ENCODE results near the gene ZYX. TPM values are rescaled to one million over a fixed set of nuclear protein-coding genes. Genes with fewer than 3 reads are reported as not detected.

ZYX gene
- polyA plus RNA-seq, 1 donor from 2014 or later: 10.0 TPM

DNA sequence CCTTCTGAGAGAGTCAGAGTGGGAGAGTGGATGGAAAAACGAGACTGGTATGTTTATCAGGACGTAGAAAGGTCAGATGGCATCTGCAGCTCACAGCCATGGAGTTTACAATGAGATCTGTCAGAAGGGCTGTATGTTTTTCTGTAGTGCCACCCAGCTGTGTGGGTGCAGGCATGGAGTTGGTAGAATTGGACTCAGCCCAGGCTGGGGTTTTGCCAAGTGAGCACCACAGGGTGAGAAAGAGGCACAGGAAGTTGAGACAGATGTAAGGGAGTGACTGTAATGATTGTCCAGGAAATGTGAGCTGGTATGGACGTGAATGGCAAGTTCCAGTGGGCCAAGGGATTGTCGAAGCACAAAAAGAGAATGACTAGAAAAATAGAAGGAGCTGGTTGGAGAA lies 9.1 kb upstream of the ZYX start:
- Histone ChIP-seq H3K4me3 (ENCODE audit: low read length) (no peak overlapping the region), H3K36me3 (ENCODE audit: insufficient read depth, low read length) (no peaks in the 10 kb centered on the region), H3K4me2 (ENCODE audit: low read length) (no peak overlapping the region), H3K9ac (ENCODE audit: low read length) (no peak overlapping the region), H3F3A (ENCODE audit: insufficient read depth, low read length, poor library complexity, severe bottlenecking) (no peaks in the 10 kb centered on the region), H4K20me1 (ENCODE audit: insufficient read depth) (no peaks in the 10 kb centered on the region), H3K9me2 (ENCODE audit: insufficient read depth, low read length) (no peaks in the 10 kb centered on the region), H3K27ac (ENCODE audit: low read length) (no peak overlapping the region), H3K27me3 (ENCODE audit: insufficient read depth, low read depth, low read length) (no peaks in the 10 kb centered on the region), H3K9me3 (ENCODE audit: low read length) (no peaks in the 10 kb centered on the region), H3K79me2 (replicated peaks; ENCODE audit: insufficient read depth, low read length) (no peaks in the 10 kb centered on the region), H2AFZ (ENCODE audit: low read depth, low read length) (no peak overlapping the region)
- no peak for TF ChIP-seq EZH2 (IDR thresholded peaks at IDR 0.05; ENCODE audit: borderline replicate concordance, insufficient read depth, low read length, poor library complexity, severe bottlenecking)
- no peak for TF ChIP-seq EP300 (conservative IDR thresholded peaks at IDR 0.05; ENCODE audit: poor library complexity, severe bottlenecking)

DNA sequence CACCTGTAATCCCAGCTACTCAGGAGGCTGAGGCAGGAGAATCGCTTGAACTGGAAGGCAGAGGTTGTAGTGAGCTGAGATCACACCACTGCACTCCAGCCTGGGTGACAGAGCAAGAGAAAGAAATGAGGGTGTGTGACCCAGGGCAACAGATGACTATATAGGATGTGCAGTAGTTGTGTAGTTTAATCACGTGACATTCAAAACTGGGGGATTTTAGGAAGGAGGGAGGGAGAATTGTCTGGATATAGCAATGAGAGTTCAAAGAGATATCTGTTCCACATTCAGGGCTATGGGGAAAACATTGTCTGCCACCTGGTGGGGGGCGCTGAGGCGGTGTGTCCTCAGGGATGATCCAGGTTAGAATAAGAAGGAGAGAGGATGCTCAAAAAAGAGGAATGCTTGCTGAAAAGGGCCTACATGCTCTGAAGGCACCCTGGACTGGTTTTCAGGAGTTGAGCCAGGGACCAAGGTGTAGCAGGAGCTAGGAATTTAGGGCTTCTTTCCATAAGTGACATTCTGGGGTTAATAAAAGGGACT lies 7.8 kb upstream of the ZYX start:
- H3K79me2 ChIP-seq (replicated peaks; ENCODE audit: insufficient read depth, low read length): no peaks in the 10 kb centered on the region
- no peaks in the 10 kb centered on the region for H4K20me1 ChIP-seq (ENCODE audit: insufficient read depth)
- H3K27ac ChIP-seq (ENCODE audit: low read length): no peak overlapping the region
- no peak overlapping the region for H2AFZ ChIP-seq (ENCODE audit: low read depth, low read length)
- no peaks in the 10 kb centered on the region for H3K27me3 ChIP-seq (ENCODE audit: insufficient read depth, low read depth, low read length)
- no peaks in the 10 kb centered on the region for H3K9me2 ChIP-seq (ENCODE audit: insufficient read depth, low read length)
- no peaks in the 10 kb centered on the region for H3K36me3 ChIP-seq (ENCODE audit: insufficient read depth, low read length)
- H3K4me3 ChIP-seq (ENCODE audit: low read length): no peak overlapping the region
- TF ChIP-seq EZH2 (IDR thresholded peaks at IDR 0.05; ENCODE audit: borderline replicate concordance, insufficient read depth, low read length, poor library complexity, severe bottlenecking): no peak
- TF ChIP-seq, protein P1, sequence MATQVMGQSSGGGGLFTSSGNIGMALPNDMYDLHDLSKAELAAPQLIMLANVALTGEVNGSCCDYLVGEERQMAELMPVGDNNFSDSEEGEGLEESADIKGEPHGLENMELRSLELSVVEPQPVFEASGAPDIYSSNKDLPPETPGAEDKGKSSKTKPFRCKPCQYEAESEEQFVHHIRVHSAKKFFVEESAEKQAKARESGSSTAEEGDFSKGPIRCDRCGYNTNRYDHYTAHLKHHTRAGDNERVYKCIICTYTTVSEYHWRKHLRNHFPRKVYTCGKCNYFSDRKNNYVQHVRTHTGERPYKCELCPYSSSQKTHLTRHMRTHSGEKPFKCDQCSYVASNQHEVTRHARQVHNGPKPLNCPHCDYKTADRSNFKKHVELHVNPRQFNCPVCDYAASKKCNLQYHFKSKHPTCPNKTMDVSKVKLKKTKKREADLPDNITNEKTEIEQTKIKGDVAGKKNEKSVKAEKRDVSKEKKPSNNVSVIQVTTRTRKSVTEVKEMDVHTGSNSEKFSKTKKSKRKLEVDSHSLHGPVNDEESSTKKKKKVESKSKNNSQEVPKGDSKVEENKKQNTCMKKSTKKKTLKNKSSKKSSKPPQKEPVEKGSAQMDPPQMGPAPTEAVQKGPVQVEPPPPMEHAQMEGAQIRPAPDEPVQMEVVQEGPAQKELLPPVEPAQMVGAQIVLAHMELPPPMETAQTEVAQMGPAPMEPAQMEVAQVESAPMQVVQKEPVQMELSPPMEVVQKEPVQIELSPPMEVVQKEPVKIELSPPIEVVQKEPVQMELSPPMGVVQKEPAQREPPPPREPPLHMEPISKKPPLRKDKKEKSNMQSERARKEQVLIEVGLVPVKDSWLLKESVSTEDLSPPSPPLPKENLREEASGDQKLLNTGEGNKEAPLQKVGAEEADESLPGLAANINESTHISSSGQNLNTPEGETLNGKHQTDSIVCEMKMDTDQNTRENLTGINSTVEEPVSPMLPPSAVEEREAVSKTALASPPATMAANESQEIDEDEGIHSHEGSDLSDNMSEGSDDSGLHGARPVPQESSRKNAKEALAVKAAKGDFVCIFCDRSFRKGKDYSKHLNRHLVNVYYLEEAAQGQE (IDR thresholded peaks at IDR 0.05; ENCODE audit: borderline replicate concordance): no peak
- TF ChIP-seq, protein P2, sequence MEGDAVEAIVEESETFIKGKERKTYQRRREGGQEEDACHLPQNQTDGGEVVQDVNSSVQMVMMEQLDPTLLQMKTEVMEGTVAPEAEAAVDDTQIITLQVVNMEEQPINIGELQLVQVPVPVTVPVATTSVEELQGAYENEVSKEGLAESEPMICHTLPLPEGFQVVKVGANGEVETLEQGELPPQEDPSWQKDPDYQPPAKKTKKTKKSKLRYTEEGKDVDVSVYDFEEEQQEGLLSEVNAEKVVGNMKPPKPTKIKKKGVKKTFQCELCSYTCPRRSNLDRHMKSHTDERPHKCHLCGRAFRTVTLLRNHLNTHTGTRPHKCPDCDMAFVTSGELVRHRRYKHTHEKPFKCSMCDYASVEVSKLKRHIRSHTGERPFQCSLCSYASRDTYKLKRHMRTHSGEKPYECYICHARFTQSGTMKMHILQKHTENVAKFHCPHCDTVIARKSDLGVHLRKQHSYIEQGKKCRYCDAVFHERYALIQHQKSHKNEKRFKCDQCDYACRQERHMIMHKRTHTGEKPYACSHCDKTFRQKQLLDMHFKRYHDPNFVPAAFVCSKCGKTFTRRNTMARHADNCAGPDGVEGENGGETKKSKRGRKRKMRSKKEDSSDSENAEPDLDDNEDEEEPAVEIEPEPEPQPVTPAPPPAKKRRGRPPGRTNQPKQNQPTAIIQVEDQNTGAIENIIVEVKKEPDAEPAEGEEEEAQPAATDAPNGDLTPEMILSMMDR (IDR thresholded peaks at IDR 0.05; ENCODE audit: poor library complexity, severe bottlenecking): no peak
- TF ChIP-seq TAF1 (IDR thresholded peaks at IDR 0.05; ENCODE audit: low read depth): no peak
- no peak for TF ChIP-seq POLR2AphosphoS5 (IDR thresholded peaks at IDR 0.05)
- TF ChIP-seq MXI1 (conservative IDR thresholded peaks at IDR 0.05; ENCODE audit: poor library complexity, severe bottlenecking): no peak
- TF ChIP-seq RAD21 (conservative IDR thresholded peaks at IDR 0.05): no peak
- no peak for TF ChIP-seq EP300 (conservative IDR thresholded peaks at IDR 0.05; ENCODE audit: poor library complexity, severe bottlenecking)
- TF ChIP-seq SMC3 (conservative IDR thresholded peaks at IDR 0.05; ENCODE audit: poor library complexity): no peak
- H3K9me3 ChIP-seq (ENCODE audit: low read length): no peaks in the 10 kb centered on the region
- H3K4me2 ChIP-seq (ENCODE audit: low read length): no peak overlapping the region
- H3F3A ChIP-seq (ENCODE audit: insufficient read depth, low read length, poor library complexity, severe bottlenecking): no peaks in the 10 kb centered on the region
- H3K9ac ChIP-seq (ENCODE audit: low read length): no peak overlapping the region
